ENCODE measurements around the gene ARPC2. TPM values are rescaled to one million over a fixed set of nuclear protein-coding genes. Genes with fewer than 3 reads are reported as not detected.

Gene ARPC2
- total RNA-seq, 2 donors from 2014 or later = 182 to 207 TPM

DNA sequence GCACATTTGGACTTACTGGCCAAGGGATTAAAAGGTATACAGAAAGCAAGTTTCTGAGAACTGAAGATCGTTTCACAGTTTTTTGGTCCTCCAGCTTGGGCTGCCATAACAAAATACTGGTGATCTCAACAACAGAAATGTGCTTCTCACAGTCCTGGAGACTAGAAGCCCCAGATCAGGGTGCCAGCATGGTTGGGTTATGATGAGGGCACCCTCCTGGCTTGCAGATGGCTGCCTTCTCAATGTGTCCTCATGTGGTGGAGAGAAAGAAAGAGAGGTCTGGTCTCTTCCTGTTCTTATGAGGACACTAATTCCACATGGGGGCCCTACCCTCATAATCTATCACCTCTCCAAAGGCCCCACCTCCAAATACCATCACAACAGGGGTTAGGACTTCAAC is 30.1 kb upstream of the ARPC2 start:
- intact Hi-C loops (cut with DNase I) = loop anchor here (5.0 kb wide), 2 partner anchors 70 to 85 kb away; partner anchors contain the start of genes AAMP and PNKD
- Histone ChIP-seq H3K36me3 (no peaks in the 10 kb centered on the region), H3K27ac (no peak overlapping the region), H3K4me3 (no peak overlapping the region), H3K4me1 (replicated peaks) (no peaks in the 10 kb centered on the region), H3K27me3 (replicated peaks; ENCODE audit: insufficient read depth) (no peaks in the 10 kb centered on the region), H3K9me3 (no peaks in the 10 kb centered on the region)
- no peak for TF ChIP-seq CTCF (IDR thresholded peaks at IDR 0.05)
- no peak for TF ChIP-seq POLR2A (IDR thresholded peaks at IDR 0.05)
- 63% methylated on average over 1 of the region's 1 CpG for WGBS
- DNase-seq (ENCODE audit: low spot score) = no peak

- H3K4me3 ChIP-seq = no peak overlapping the region
- TF ChIP-seq CTCF (IDR thresholded peaks at IDR 0.05) (no peak), POLR2AphosphoS5 (IDR thresholded peaks at IDR 0.05) (no peak), POLR2A (IDR thresholded peaks at IDR 0.05) (no peak)
- 38% methylated on average over 4 of the region's 4 CpGs for WGBS
- H3K9me3 ChIP-seq = no peaks in the 10 kb centered on the region
- H3K4me1 ChIP-seq (replicated peaks) = no peaks in the 10 kb centered on the region
- intact Hi-C loops (cut with DNase I) = loop anchor here (5.0 kb wide), 2 partner anchors 70 to 85 kb away; partner anchors contain the start of genes AAMP and PNKD
- DNase-seq (ENCODE audit: low spot score) = no peak
- H3K27me3 ChIP-seq (replicated peaks; ENCODE audit: insufficient read depth) = no peaks in the 10 kb centered on the region
- no peaks in the 10 kb centered on the region for H3K36me3 ChIP-seq
- H3K27ac ChIP-seq = no peak overlapping the region
These were observed 29.5 kb upstream of the ARPC2 start for GRCh38 chr2:218187296-218188015.

- H3K4me3 ChIP-seq = no peak overlapping the region
- no peaks in the 10 kb centered on the region for H3K36me3 ChIP-seq
- intact Hi-C loops (cut with DNase I) = loop anchor here (5.0 kb wide), 2 partner anchors 69 to 84 kb away; partner anchors contain the start of genes AAMP and PNKD
- no peaks in the 10 kb centered on the region for H3K9me3 ChIP-seq
- TF ChIP-seq POLR2AphosphoS5 (IDR thresholded peaks at IDR 0.05) (no peak), POLR2A (IDR thresholded peaks at IDR 0.05) (no peak), CTCF (IDR thresholded peaks at IDR 0.05) (no peak)
- no peaks in the 10 kb centered on the region for H3K27me3 ChIP-seq (replicated peaks; ENCODE audit: insufficient read depth)
- no peak for DNase-seq (ENCODE audit: low spot score)
- H3K4me1 ChIP-seq (replicated peaks) = no peaks in the 10 kb centered on the region
- 96% methylated on average over 2 of the region's 2 CpGs for WGBS
- no peak overlapping the region for H3K27ac ChIP-seq
These were observed 28.5 kb upstream of the ARPC2 start for GRCh38 chr2:218188528-218188927.

GRCh38 chr2:218192902-218193430 is 24.0 kb upstream of the ARPC2 start:
- H3K4me1 ChIP-seq (replicated peaks) = no peaks in the 10 kb centered on the region
- 62% methylated on average over 3 of the region's 3 CpGs for WGBS
- intact Hi-C loops (cut with DNase I) = no loop called here

More at GRCh38 chr2:218192902-218193430, 24.0 kb upstream of the ARPC2 start:
- Histone ChIP-seq H3K27ac (no peak overlapping the region), H3K36me3 (no peaks in the 10 kb centered on the region), H3K4me3 (no peak overlapping the region), H3K9me3 (no peaks in the 10 kb centered on the region), H3K27me3 (replicated peaks; ENCODE audit: insufficient read depth) (no peaks in the 10 kb centered on the region)
- TF ChIP-seq POLR2A (IDR thresholded peaks at IDR 0.05) (no peak), POLR2AphosphoS5 (IDR thresholded peaks at IDR 0.05) (no peak), CTCF (IDR thresholded peaks at IDR 0.05) (no peak)
- DNase-seq (ENCODE audit: low spot score) = no peak
